22Rv1 (cell line): ENCODE data around the gene NPY.

Source experiments
- H3K27ac ChIP-seq: fragments of 450-650 bp; 2 replicates; pipeline ENCODE4 v1.5.1; 2017
- CTCF ChIP-seq: fragments of 450-650 bp; IDR thresholded peaks from 2 replicates; pipeline ENCODE4 v1.5.1; 2017; ENCODE audit warnings: mild to moderate bottlenecking
- ZFX ChIP-seq: fragments of 450-650 bp; IDR thresholded peaks from 2 replicates; pipeline ENCODE4 v1.6.1; 2017; ENCODE audit warnings: antibody characterized with exemption, borderline replicate concordance

NPY gene

GRCh38 chr7:24283897-24284698 lies at the start of gene NPY:
Gene NPY, plus strand, starts transcription at chr7:24284190. Its CDS starts 1,051 bp downstream, at chr7:24285241.
- TF ChIP-seq ZFX (no peak), CTCF (no peak)
- H3K27ac ChIP-seq: no peak within 1 kb of the TSS

GRCh38 chr7:24239260-24239659 lies 44.7 kb upstream of the NPY start:
- TF ChIP-seq ZFX (no peak), CTCF (no peak)

GRCh38 chr7:24241206-24241605 lies 42.8 kb upstream of the NPY start:
- no peak overlapping the region for H3K27ac ChIP-seq
- no peak for TF ChIP-seq CTCF
- TF ChIP-seq ZFX: no peak

More at GRCh38 chr7:24239260-24239659, 44.7 kb upstream of the NPY start:
- H3K27ac ChIP-seq: no peak overlapping the region

- TF ChIP-seq ZFX: no peak
- no peak for TF ChIP-seq CTCF
Observed at GRCh38 chr7:24244554-24244953, 39.4 kb upstream of the NPY start.

GRCh38 chr7:24245362-24245761 lies 38.6 kb upstream of the NPY start:
- no peak overlapping the region for H3K27ac ChIP-seq
- TF ChIP-seq CTCF (no peak), ZFX (no peak)

More at GRCh38 chr7:24244554-24244953, 39.4 kb upstream of the NPY start:
- no peak overlapping the region for H3K27ac ChIP-seq

- TF ChIP-seq ZFX (no peak), CTCF (no peak)
Observed at GRCh38 chr7:24249266-24249665, 34.7 kb upstream of the NPY start.

GRCh38 chr7:24251568-24251967 lies 32.4 kb upstream of the NPY start:
- H3K27ac ChIP-seq: no peak overlapping the region

More at GRCh38 chr7:24249266-24249665, 34.7 kb upstream of the NPY start:
- no peak overlapping the region for H3K27ac ChIP-seq

More at GRCh38 chr7:24251568-24251967, 32.4 kb upstream of the NPY start:
- TF ChIP-seq CTCF (no peak), ZFX (no peak)
